Mesodermal cell (in vitro differentiated cells): ENCODE results near the gene CCM2.

ENCODE experiments used
- H3K27ac ChIP-seq: 2 replicates; pipeline ENCODE4 v1.7.0; 2013; ENCODE audit warnings: mild to moderate bottlenecking, low read depth, low read length, moderate library complexity; ENCODE audit not compliant: severe bottlenecking
- H3K36me3 ChIP-seq: 2 replicates; pipeline ENCODE4 v1.7.1; 2013; ENCODE audit warnings: mild to moderate bottlenecking, low read length, moderate library complexity; ENCODE audit not compliant: control insufficient read depth, insufficient read depth
- H3K4me1 ChIP-seq: one replicate; pipeline ENCODE4 v1.7.1; 2013; ENCODE audit warnings: mild to moderate bottlenecking, low read length; ENCODE audit not compliant: insufficient read depth, control insufficient read depth, poor library complexity, severe bottlenecking
- H3K4me3 ChIP-seq: 2 replicates; pipeline ENCODE4 v1.7.0; 2013; ENCODE audit warnings: low read length, control low read depth, mild to moderate bottlenecking; ENCODE audit not compliant: insufficient read depth, poor library complexity, severe bottlenecking; ENCODE audit errors: extremely low read depth
- H3K9me3 ChIP-seq: 2 replicates; pipeline ENCODE4 v1.7.1; 2013; ENCODE audit warnings: mild to moderate bottlenecking, low read length, moderate library complexity; ENCODE audit not compliant: control insufficient read depth
- WGBS, 2 experiments: methylation state at CpG; one replicate each; pipeline ENCODE4 v1.1.5; 2013; ENCODE audit warnings: missing lambda C conversion rate in 2 of 2; ENCODE audit not compliant: insufficient coverage in 2 of 2; 5-methylcytosine and 5-hydroxymethylcytosine counted together

The CCM2 gene

GRCh38 chr7:44963364-44964290 is 36.4 kb upstream of the CCM2 start:
- H3K36me3 ChIP-seq = no peaks in the 10 kb centered on the region
- 83 to 92% methylated on average over 13 to 21 of the region's 24 CpGs for WGBS, 2 experiments
- no peaks in the 10 kb centered on the region for H3K9me3 ChIP-seq
- H3K4me3 ChIP-seq = peak overlapping the region; percentile 26
- H3K4me1 ChIP-seq = no peaks in the 10 kb centered on the region
- H3K27ac ChIP-seq = no peak overlapping the region

GRCh38 chr7:44964384-44964830 is 35.6 kb upstream of the CCM2 start:
- no peaks in the 10 kb centered on the region for H3K9me3 ChIP-seq
- H3K36me3 ChIP-seq = no peaks in the 10 kb centered on the region
- no peak overlapping the region for H3K4me3 ChIP-seq
- 75 to 76% methylated on average over 5 to 7 of the region's 7 CpGs for WGBS, 2 experiments
- no peaks in the 10 kb centered on the region for H3K4me1 ChIP-seq
- H3K27ac ChIP-seq = no peak overlapping the region

DNA sequence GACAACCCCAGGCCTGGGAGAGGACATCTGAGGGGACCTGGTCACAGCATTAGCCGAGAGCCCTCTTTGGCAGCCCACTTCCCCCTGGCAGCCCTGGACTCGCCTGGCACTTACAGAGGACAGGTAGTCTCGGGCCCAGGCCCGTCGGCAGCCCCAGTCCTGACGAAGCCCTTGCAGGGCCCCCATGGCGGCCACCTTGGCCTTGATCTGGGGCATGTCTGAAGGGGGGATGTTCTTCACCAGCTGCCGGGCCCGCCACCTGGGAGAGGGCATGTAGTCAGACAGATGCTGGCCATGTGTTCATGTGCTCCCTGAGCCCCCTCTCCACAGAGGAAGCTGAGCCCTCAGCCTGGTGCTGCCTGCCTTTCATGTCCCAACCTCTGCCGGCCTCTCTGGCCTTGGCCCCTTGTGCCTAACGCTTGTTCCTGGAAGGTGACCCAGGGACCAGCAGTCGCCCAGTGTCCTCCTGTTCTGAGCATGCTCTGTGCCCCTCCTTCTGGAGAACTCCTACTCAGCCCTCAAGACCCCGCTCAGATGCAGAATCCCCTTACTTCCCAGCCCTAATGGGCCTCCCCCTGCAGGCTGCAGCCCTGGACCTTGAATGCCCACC is 35.1 kb upstream of the CCM2 start:
- 87 to 91% methylated on average over 10 to 12 of the region's 13 CpGs for WGBS, 2 experiments
- Histone ChIP-seq H3K36me3 (no peaks in the 10 kb centered on the region), H3K9me3 (no peaks in the 10 kb centered on the region), H3K4me1 (no peaks in the 10 kb centered on the region), H3K27ac (no peak overlapping the region), H3K4me3 (no peak overlapping the region)

DNA sequence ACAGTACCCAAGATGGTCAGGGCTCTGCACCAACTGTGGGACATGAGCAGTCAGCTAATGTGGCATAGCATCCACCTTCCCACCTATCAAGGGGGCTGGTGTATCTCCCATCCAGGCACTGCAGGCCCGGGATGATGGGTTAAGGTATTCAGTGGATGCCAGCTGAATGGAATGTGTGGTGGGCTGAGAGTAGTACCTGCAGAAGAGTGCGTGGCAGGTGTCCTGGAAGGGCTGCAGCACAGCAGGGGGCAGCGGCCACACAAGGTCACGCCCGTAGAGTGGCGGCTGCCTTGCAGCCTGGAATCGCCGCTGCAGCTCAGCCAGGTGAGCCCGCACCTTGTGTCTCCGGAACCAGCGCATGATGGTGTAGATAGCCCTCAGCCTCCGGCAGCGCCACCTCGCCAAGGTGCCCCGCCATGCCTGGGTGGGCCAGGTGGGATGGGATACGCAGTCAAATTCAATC is 34.5 kb upstream of the CCM2 start:
- Histone ChIP-seq H3K27ac (no peak overlapping the region), H3K9me3 (no peaks in the 10 kb centered on the region), H3K4me3 (no peak overlapping the region), H3K36me3 (no peaks in the 10 kb centered on the region), H3K4me1 (no peaks in the 10 kb centered on the region)
- 94% methylated on average over 11 to 16 of the region's 16 CpGs for WGBS, 2 experiments

DNA sequence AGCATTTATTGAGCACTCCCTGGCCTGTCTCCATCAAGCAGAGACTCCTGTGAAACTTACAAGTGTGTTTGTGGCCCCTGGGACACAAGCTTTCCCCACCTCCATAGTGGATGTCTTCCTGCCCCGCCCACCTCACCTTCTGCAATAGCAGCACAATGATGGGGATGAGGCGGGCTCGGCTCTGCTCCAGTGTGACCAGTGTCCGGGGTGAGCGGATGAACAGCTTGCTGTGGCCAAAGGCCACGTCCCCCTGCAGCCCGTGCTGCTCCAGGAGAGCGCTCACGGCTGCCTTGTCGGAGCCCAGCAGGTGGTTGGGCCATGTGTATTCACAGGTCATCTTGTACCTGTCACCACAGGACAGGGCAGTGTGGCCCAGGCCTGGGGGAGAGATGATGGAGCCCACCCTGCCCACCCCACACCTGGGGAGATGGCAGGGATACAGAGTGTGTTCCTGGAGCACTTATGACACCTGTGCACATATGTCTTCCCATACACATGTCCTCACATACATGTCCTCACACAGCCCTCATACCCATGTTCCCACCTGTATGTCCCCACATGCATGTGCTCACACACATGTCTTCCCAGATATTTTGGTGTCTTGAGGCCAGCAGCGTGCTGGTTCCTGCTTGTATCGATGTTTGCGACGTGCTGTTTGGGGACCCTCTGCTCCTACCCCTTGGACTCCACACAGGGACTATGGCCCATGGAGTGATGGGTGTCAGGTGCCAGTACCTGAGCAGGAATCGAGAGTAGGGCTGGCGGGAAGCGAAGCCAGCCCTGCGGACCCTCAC is 33.9 kb upstream of the CCM2 start:
- WGBS, 2 experiments = 88 to 91% methylated on average over 16 to 18 of the region's 18 CpGs
- Histone ChIP-seq H3K4me3 (no peak overlapping the region), H3K4me1 (no peaks in the 10 kb centered on the region)

GRCh38 chr7:44966731-44967538 is 33.1 kb upstream of the CCM2 start:
- Histone ChIP-seq H3K4me3 (no peak overlapping the region), H3K36me3 (no peaks in the 10 kb centered on the region), H3K27ac (no peak overlapping the region), H3K4me1 (no peaks in the 10 kb centered on the region), H3K9me3 (no peaks in the 10 kb centered on the region)
- 86 to 94% methylated on average over 4 of the region's 9 CpGs for WGBS, 2 experiments

More for the DNA sequence above, 33.9 kb upstream of the CCM2 start:
- Histone ChIP-seq H3K27ac (no peak overlapping the region), H3K9me3 (no peaks in the 10 kb centered on the region), H3K36me3 (no peaks in the 10 kb centered on the region)

DNA sequence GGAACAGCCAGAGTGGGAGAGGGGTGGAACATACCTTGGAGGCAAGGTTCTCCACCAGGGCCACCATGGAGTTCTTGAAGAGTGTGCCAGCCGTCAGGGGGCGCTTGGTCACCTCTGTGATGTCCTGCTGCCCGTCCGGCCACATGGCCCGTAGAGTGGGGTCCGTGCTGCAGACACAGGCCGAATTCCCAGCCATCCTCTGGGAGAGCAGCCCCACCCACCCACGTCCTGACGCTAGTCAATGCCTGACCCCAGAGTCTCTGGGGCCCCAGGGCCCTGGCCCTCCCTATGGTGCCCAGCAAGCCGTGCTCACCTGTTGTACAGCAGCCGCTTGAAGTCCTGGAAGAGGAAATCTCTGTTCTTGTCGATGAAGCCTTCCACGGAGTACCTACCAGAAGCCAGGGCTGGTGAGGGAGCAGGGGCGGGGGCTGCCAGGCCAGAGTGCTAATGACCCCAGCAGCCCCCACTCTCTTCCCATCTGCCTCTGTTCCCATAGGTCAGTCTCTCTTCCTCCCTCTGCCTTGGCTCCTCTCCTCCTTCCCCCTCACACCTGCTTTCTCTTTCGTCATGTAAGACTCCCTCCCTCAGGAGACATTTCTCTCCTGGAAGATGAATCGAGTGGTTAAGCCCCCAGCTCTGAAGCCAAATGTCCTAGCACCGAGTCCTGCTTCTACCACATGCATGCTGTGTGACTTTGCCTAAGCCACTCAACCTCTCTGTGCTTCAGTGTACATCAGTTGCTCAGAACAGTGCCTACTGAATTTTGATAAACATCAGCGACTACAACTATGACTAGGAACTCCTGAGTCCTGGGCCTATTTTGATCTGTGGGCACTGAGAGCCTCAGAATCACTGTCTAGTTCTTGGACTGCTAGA is 32.2 kb upstream of the CCM2 start:
- no peaks in the 10 kb centered on the region for H3K36me3 ChIP-seq
- 78 to 85% methylated on average over 17 to 18 of the region's 18 CpGs for WGBS, 2 experiments
- H3K9me3 ChIP-seq = no peaks in the 10 kb centered on the region
- H3K4me3 ChIP-seq = no peak overlapping the region
- H3K27ac ChIP-seq = no peak overlapping the region
- no peaks in the 10 kb centered on the region for H3K4me1 ChIP-seq

DNA sequence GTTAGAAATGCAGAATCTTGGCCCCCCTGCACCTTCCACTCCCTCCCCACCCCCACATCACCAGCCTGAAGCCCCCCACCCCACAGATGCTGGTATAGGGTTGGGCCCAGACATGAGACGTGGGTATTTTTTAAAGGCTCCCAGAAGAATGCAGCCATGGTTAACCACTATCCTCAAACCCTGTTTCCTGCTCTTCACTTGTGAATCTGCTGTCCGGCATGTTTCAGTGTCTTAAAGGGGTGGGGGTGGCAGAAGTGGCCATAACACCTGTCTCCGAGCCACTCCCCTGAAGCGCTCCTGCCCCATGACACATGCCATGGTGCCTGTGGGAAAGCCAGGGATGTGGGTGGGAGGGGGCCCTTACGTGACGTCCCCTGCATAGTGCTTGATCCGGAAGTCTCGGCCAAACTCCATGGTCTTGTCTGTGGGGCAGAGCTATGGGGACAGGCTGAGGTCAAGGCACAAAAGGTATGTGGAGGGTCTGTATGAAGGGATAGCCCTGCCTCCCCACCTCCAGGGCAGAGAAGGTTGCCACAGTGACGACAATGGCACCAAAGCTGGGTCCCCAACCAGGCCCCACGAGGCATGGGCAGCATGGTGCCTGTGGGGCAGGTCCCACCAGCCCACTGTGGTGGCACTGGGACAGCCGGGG is 30.8 kb upstream of the CCM2 start:
- Histone ChIP-seq H3K27ac (no peak overlapping the region), H3K9me3 (no peaks in the 10 kb centered on the region), H3K4me3 (no peak overlapping the region), H3K36me3 (no peaks in the 10 kb centered on the region), H3K4me1 (no peaks in the 10 kb centered on the region)
- WGBS, 2 experiments = 91 to 98% methylated on average over 6 to 7 of the region's 11 CpGs
